Lower lobe of right lung (tissue), 2 donors: ENCODE data around the gene SPSB2. TPM values are rescaled to one million over a fixed set of nuclear protein-coding genes. Genes with fewer than 3 reads are reported as not detected.

Experiments used
- ATAC-seq, 2 donors: fragments of 200-7000 bp; cut with Tn5 transposase; one replicate each; pipeline ENCODE4 v1.9.1; 2020 to 2022; ENCODE audit warnings: mild to moderate bottlenecking in 2 of 2, moderate library complexity in 2 of 2
- DNase-seq: peaks from one replicate; pipeline ENCODE4 v3.0.0-alpha.2; 2020
- H3K27ac ChIP-seq: fragments of 200-600 bp; one replicate; pipeline ENCODE4 v1.8.0; 2022
- H3K27me3 ChIP-seq: fragments of 200-600 bp; one replicate; pipeline ENCODE4 v1.8.0; 2022; ENCODE audit warnings: low read depth
- H3K36me3 ChIP-seq: fragments of 200-600 bp; one replicate; pipeline ENCODE4 v1.8.0; 2022; ENCODE audit warnings: mild to moderate bottlenecking
- H3K4me1 ChIP-seq: fragments of 200-600 bp; one replicate; pipeline ENCODE4 v1.8.0; 2022
- H3K4me3 ChIP-seq: fragments of 200-600 bp; one replicate; pipeline ENCODE4 v1.8.0; 2022; ENCODE audit warnings: mild to moderate bottlenecking
- H3K9me3 ChIP-seq: fragments of 200-600 bp; one replicate; pipeline ENCODE4 v1.8.0; 2022
- intact Hi-C: fragments of 100-400 bp; cut with DNase I; formaldehyde crosslinking; loops from one replicate; pipeline ENCODE4 v1.11.0; 2022
- total RNA-seq: library from RNA; stranded (reverse); fragmentation: NEBNext Ultra II Directional; extraction: Animal tissue kit (Norgen Biotek cat#: 25700); gene quantifications from one replicate; pipeline ENCODE4 v1.2.1, GENCODE V29; 2021
- TF ChIP-seq, protein P1 (sequence below): fragments of 200-600 bp; IDR thresholded peaks from one replicate; pipeline ENCODE4 v1.8.0; 2022; ENCODE audit warnings: antibody characterized with exemption, mild to moderate bottlenecking
- donor health status: DM: no; HTN: yes; CAD: no; lungs with severe emphysema.

Gene SPSB2
- total RNA-seq, 1 donor from 2014 or later: 25.5 TPM

DNA sequence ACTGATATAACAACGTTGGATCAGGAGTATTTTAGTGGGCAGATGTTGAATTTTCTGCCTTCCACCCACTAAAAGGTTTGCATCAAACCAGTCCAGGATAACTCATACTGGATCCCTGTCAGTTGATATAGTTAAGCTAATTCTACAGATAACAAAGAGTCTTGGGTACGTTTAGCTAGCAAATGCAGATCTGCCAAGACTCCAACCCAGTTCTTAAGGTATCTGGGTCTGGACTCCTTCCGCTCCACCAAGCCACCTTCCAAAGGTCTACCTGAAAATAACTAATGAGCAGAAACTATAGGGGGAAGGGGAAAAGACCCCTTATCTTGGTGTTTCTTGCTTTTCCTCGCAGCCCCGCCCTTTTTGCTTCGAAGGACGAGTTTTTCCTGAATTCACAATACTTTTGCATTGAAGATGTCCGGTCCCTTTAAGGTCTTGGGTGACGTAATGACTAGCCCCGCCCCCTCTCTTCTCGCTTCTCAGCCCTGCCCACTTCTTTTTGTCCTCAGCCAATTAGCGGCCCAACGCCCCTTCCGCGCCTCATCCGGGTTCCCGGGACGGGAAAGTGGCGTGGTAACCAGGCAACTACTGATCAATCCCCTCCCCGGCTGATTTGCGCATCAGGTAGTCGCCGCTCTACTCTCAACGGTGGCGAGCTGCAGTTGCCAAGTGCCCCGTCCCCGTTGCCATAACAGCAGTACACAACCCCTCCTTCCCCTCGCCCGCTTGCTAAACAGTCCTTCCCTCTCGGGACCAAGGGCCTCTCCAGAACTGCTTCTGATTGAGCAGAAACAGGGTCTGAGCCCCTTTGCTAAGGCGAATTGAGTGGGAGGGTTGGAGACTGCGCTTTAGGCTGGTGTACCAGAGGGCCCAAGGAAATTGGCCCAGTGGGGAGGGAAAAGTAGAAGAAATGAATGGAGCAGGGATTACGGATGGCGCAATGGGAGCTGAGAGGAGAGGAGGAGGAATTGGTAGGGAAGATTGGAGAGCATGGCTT lies 31.5 kb upstream of the SPSB2 start, which contains the start of gene LRRC23:
Gene LRRC23, plus strand, starts transcription at position 543 of the 997 bp plus-strand sequence. CDS start 812 bp downstream, outside the sequence.
- ATAC-seq (peak; percentile 96 to 98), DNase-seq (peak; percentile 98)
- Histone ChIP-seq H3K4me1 (peaks cover 16% of the 10 kb centered on the region), H3K27ac (peak within 1 kb of the TSS; percentile 82), H3K4me3 (peak within 1 kb of the TSS; percentile 68), H3K36me3 (peaks cover 5% of the 10 kb centered on the region), H3K27me3 (no peaks in the 10 kb centered on the region), H3K9me3 (no peaks in the 10 kb centered on the region)
- TF ChIP-seq, protein P1, sequence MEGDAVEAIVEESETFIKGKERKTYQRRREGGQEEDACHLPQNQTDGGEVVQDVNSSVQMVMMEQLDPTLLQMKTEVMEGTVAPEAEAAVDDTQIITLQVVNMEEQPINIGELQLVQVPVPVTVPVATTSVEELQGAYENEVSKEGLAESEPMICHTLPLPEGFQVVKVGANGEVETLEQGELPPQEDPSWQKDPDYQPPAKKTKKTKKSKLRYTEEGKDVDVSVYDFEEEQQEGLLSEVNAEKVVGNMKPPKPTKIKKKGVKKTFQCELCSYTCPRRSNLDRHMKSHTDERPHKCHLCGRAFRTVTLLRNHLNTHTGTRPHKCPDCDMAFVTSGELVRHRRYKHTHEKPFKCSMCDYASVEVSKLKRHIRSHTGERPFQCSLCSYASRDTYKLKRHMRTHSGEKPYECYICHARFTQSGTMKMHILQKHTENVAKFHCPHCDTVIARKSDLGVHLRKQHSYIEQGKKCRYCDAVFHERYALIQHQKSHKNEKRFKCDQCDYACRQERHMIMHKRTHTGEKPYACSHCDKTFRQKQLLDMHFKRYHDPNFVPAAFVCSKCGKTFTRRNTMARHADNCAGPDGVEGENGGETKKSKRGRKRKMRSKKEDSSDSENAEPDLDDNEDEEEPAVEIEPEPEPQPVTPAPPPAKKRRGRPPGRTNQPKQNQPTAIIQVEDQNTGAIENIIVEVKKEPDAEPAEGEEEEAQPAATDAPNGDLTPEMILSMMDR: no peak
- intact Hi-C loops: no loop called here

DNA sequence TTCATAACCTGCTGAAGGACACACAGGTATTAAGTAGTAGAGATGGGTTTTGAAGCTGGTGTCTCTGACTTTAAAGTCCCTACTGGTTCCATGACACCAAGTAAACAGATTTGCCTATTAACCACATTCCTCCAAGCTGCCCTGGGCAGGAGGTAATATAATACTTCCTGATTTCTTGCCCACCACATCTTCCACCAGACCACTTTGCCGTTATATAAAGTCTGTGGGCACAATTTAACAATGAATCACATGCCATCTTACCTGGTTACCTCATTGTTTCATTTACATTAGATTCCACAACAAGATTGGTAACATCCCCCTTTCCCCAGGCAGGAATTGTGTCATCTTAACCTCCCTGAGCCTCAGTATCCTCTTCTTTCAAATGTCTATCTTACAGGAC lies 30.6 kb upstream of the SPSB2 start:
- ATAC-seq: no peak
- intact Hi-C loops: no loop called here

DNA sequence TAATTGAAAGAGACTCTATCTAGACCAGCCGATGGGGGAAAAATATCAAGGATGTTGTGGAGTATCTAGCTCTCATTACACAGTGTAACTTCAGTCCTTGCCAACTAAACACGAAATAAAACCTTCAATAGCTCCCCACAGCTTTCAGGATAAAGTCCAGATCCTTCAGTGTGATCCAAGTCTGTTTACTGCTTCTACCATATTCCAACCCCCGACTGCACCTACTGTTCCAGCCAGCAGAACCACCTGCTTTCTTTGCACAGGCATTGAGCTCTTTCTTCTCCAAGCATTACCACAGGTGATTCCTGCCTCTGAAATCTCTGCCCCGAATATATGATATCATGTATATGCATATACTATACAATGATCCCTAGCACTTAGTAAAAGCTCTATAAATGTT lies 29.3 kb upstream of the SPSB2 start:
- peaks cover 5% of the 10 kb centered on the region for H3K36me3 ChIP-seq
- peaks cover 21% of the 10 kb centered on the region for H3K4me1 ChIP-seq
- no peaks in the 10 kb centered on the region for H3K27me3 ChIP-seq
- no peak for ATAC-seq
- TF ChIP-seq, protein P1: no peak
- H3K27ac ChIP-seq: no peak overlapping the region
- intact Hi-C loops: no loop called here
- H3K9me3 ChIP-seq: no peaks in the 10 kb centered on the region
- no peak for DNase-seq
- no peak overlapping the region for H3K4me3 ChIP-seq

More for the DNA sequence above, 30.6 kb upstream of the SPSB2 start:
- H3K27me3 ChIP-seq: no peaks in the 10 kb centered on the region
- TF ChIP-seq, protein P1: no peak
- no peak for DNase-seq
- peaks cover 5% of the 10 kb centered on the region for H3K36me3 ChIP-seq
- H3K4me1 ChIP-seq: peaks cover 21% of the 10 kb centered on the region
- no peaks in the 10 kb centered on the region for H3K9me3 ChIP-seq
- H3K4me3 ChIP-seq: no peak overlapping the region
- no peak overlapping the region for H3K27ac ChIP-seq

DNA sequence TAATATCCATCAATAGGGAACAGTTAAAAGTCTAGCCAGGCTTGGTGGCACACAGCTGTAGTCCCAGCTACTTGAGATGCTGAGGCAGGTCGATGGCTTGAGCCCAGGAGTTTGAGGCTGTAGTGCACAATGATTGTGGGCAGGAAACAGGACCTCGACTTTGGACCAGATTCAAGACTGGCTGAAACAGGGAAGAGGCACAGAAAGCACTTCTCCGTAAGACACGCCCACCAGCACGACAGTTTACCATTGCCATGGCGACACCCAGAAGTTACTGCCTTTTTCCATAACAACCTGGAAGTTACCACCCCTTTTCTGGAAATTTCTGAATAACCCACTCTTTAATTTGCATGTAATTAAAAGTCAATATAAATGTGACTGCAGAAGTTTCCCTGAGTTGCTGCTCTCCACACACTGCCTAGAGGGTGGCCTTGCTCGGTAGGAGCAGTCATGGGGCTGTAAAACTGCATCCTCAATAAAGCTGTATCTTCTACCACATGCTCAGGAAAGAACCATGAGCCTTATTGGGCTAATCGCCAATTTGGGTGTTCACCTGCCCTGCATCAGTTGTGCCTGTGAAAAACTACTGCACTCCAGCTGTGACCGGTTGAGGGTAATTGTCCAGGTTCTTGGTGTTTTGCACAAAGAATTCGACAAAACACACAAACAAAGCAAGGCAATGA lies 26.9 kb upstream of the SPSB2 start:
- Histone ChIP-seq H3K4me1 (peaks cover 17% of the 10 kb centered on the region), H3K9me3 (no peaks in the 10 kb centered on the region), H3K27ac (no peak overlapping the region), H3K27me3 (no peaks in the 10 kb centered on the region), H3K4me3 (no peak overlapping the region), H3K36me3 (no peaks in the 10 kb centered on the region)
- intact Hi-C loops: no loop called here
- ATAC-seq (peak; percentile 48 to 60), DNase-seq (peak; percentile 83)
- TF ChIP-seq, protein P1: no peak

DNA sequence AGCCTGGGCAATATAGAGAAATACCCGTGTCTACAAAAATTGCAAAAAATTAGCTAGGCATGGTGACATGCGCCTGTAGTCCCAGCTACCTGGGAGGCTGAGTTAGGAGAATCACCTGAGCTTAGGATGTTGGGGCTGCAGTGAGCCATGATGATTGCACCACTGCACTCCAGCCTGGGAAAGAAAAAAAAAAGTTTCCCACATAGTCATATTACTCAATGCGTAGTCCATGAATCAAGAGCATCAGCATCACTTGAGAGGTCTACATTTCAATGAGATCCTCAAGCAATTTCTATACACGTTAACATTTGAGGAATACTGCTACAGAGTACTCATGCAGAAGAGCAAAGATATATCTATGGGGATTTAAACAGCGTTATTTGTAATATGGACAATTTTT lies 26.3 kb upstream of the SPSB2 start:
- intact Hi-C loops: no loop called here
- Histone ChIP-seq H3K4me3 (no peak overlapping the region), H3K36me3 (no peaks in the 10 kb centered on the region), H3K4me1 (peaks cover 15% of the 10 kb centered on the region), H3K27ac (no peak overlapping the region), H3K27me3 (no peaks in the 10 kb centered on the region), H3K9me3 (no peaks in the 10 kb centered on the region)
- peak in 1 of 2 donors; percentile 14 for ATAC-seq
- TF ChIP-seq, protein P1: no peak
- no peak for DNase-seq
